BE2C (cell line): ENCODE results near the gene SMIM21.

Experiments
- DNase-seq: peaks from one replicate; pipeline ENCODE4 v3.0.0-alpha.2; 2020
- H3K27me3 ChIP-seq: fragments of 250-450 bp; sonication (Bioruptor Pico); 2 replicates; pipeline ENCODE4 v1.5.1; 2020; ENCODE audit warnings: mild to moderate bottlenecking
- H3K36me3 ChIP-seq: fragments of 250-450 bp; sonication (Bioruptor Pico); 2 replicates; pipeline ENCODE4 v1.5.1; 2020; ENCODE audit warnings: mild to moderate bottlenecking
- H3K4me1 ChIP-seq: fragments of 250-450 bp; sonication (Bioruptor Pico); 2 replicates; pipeline ENCODE4 v1.5.1; 2020
- H3K4me3 ChIP-seq: 2 replicates; pipeline ENCODE4 v1.5.1; 2011; ENCODE audit warnings: low read depth, low read length
- H3K9me3 ChIP-seq: fragments of 250-450 bp; sonication (Bioruptor Pico); 2 replicates; pipeline ENCODE4 v1.5.1; 2020
- TF ChIP-seq, protein P1 (sequence below): IDR thresholded peaks from 2 replicates; pipeline ENCODE4 v1.5.1; 2012; ENCODE audit warnings: mild to moderate bottlenecking, low read depth, low read length

Gene SMIM21

DNA sequence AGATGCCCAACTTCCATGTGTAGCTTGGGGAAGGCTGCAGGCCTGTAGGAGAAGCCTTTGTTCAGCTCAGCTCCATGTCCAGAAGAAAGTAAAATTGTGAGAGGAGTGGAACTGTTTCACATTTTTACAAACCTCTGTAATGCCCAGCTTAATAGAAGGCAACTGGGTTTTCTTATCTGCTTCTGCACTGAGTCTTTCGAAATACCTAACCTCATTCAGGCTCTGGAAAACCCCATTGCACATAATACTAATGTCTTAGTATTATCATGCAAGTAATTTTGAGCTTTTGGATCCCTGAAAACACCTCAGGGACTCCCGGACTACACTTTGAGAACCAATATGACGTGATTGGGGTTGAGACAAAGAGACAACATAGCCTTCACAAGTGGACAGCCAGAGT, 5.8 kb downstream of the SMIM21 start:
- no peaks in the 10 kb centered on the region for H3K4me1 ChIP-seq
- DNase-seq = no peak
- H3K36me3 ChIP-seq = no peaks in the 10 kb centered on the region
- no peak overlapping the region for H3K4me3 ChIP-seq
- no peaks in the 10 kb centered on the region for H3K9me3 ChIP-seq
- no peaks in the 10 kb centered on the region for H3K27me3 ChIP-seq
- TF ChIP-seq, protein P1, sequence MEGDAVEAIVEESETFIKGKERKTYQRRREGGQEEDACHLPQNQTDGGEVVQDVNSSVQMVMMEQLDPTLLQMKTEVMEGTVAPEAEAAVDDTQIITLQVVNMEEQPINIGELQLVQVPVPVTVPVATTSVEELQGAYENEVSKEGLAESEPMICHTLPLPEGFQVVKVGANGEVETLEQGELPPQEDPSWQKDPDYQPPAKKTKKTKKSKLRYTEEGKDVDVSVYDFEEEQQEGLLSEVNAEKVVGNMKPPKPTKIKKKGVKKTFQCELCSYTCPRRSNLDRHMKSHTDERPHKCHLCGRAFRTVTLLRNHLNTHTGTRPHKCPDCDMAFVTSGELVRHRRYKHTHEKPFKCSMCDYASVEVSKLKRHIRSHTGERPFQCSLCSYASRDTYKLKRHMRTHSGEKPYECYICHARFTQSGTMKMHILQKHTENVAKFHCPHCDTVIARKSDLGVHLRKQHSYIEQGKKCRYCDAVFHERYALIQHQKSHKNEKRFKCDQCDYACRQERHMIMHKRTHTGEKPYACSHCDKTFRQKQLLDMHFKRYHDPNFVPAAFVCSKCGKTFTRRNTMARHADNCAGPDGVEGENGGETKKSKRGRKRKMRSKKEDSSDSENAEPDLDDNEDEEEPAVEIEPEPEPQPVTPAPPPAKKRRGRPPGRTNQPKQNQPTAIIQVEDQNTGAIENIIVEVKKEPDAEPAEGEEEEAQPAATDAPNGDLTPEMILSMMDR = no peak

DNA sequence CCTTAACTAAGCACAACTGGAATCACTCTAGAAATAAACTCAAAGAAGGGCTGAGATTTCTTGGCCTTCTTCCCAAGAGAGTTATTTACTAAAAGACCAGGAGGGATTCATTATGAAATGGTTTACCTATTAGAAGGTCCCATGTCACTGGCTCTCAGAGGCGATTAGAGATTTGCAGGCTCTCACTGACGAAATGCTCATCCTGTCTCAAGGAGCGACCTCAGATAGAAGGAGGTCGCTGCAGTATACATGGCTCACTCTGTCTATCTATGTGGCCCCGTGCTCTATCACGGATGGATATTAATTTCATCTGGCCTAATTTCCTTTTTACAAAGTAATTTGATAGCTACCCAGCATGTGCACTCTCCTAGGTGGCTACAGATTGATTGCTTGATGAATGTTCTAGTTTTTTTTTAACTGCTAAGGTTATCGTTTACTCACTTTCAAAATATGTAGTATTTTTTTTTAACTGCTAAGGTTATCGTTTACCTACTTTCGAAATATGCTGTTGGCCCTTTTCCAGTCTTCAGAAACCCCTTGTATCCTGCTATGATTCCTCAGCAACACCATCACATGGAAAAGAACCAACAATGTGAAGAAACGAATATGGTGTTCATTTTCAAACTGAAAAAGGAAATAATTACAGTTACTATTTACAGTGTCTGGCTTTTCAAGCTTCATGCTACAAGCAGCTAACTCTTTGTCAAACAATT, 9.1 kb downstream of the SMIM21 start:
- TF ChIP-seq, protein P1 = no peak
- Histone ChIP-seq H3K27me3 (no peaks in the 10 kb centered on the region), H3K9me3 (no peaks in the 10 kb centered on the region), H3K4me3 (no peak overlapping the region), H3K4me1 (no peaks in the 10 kb centered on the region), H3K36me3 (no peaks in the 10 kb centered on the region)
- no peak for DNase-seq

DNA sequence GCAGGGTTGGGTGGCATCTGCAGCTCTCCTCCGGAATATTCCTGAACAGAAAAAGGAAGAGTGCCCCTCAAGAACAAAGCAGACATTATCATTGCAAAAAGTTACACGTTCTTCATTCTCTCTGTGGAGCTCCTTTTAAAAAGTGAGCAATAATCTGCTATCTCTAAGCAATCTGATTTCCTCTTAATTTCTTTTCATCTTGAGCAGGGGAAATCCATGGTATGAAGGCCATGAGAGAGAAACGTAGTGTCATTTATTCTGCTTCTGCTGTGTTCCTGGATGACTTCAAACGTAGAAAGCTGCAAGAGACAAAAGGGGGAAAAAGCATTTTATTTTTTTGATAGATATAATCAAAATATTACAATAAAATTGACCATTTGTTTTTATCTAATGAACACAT, 16.9 kb downstream of the SMIM21 start:
- no peaks in the 10 kb centered on the region for H3K4me1 ChIP-seq

DNA sequence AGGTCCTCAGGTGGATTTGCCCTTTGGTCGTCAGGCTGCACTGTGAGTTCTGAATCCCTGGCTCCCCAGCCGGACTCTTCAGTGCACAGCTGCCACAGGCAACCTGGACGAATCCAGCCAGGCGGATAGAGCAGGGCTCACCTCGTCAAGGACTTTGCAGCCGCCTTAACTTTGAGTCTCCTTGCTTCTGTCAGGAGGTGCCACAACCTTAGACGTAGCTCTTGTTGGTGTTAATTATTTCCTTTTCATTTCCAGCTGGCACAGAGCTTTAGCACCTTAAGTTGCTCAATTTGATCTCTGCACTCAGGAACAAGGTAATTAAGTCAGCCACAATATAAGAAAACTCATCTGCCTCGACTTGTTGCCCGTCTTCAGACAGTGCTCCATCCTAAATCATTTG, 17.7 kb downstream of the SMIM21 start:
- Histone ChIP-seq H3K4me1 (no peaks in the 10 kb centered on the region), H3K9me3 (no peaks in the 10 kb centered on the region)

More for the DNA sequence above, 16.9 kb downstream of the SMIM21 start:
- no peaks in the 10 kb centered on the region for H3K27me3 ChIP-seq
- H3K4me3 ChIP-seq = no peak overlapping the region
- no peaks in the 10 kb centered on the region for H3K9me3 ChIP-seq
- TF ChIP-seq, protein P1 = no peak
- no peak for DNase-seq
- H3K36me3 ChIP-seq = no peaks in the 10 kb centered on the region

DNA sequence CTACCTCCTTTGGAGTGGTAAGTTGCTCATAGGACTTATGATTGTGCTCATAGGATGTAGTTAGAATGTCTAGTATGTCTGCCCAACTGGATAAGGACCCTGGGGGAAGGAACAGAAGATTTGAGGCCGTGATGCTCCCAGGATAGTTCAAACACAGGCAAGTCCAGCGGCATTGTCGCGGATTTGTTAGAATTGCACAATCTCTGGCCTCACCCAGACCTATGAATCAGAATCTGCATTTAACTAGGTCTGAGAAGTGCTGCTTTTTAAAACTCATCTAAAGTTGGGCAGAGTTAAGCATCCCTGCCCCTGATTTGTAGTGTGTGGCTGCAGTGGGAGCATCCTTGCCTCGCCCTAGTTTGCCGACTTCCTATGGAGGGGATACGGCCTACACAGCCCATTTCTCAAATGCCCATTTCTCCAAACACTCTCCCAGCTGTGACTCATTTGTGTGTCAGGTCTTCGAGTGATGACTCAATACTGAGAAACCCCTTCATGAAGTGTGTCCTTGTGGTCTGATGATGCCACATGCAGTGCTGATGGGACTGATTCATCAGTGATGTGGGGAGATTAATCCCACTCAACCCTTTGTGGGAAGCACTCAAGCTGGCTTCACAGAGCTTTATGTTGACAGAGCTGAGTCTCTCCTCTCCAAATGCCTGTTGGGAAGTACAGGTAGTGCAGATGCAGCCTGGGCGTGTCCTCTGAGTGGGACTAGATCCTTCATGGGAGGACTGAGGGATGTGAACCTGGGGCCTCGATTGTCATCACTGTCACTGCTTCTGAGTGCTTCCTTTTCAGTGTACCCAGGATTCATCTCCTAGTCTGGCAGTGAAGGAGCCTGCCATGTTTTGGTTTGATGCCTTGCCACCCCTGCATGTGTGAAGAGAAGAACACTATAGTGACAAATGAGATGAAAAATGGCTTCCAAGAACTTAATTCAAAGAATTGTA, 18.7 kb downstream of the SMIM21 start:
- Histone ChIP-seq H3K9me3 (no peaks in the 10 kb centered on the region), H3K36me3 (no peaks in the 10 kb centered on the region), H3K4me1 (no peaks in the 10 kb centered on the region), H3K27me3 (no peaks in the 10 kb centered on the region), H3K4me3 (no peak overlapping the region)
- DNase-seq = no peak
- TF ChIP-seq, protein P1 = no peak

More for the DNA sequence above, 17.7 kb downstream of the SMIM21 start:
- TF ChIP-seq, protein P1 = no peak
- H3K4me3 ChIP-seq = no peak overlapping the region
- DNase-seq = no peak
- no peaks in the 10 kb centered on the region for H3K36me3 ChIP-seq
- no peaks in the 10 kb centered on the region for H3K27me3 ChIP-seq
